CD14-positive monocyte (primary cell): ENCODE results near the gene PPTC7. TPM values are rescaled to one million over a fixed set of nuclear protein-coding genes. Genes with fewer than 3 reads are reported as not detected.

ENCODE experiments used
- DNase-seq, 3 donors: peaks; one replicate each; pipeline ENCODE4 v3.0.0-alpha.2; 2011 to 2022
- H2AFZ ChIP-seq: 2 replicates; pipeline ENCODE4 v1.6.0; 2012; ENCODE audit warnings: mild to moderate bottlenecking, low read depth, low read length, inconsistent platforms; ENCODE audit not compliant: insufficient read depth, poor library complexity, severe bottlenecking
- H3K27ac ChIP-seq, 2 donors: 1 replicate in 1 of 2; 2 replicates in 1 of 2; pipeline ENCODE4 v1.5.1; 2012 to 2013; ENCODE audit warnings: low read length in 2 of 2, control low read depth in 1 of 2, inconsistent platforms in 1 of 2, low read depth in 1 of 2, mild to moderate bottlenecking in 1 of 2
- H3K27me3 ChIP-seq, 2 donors: one replicate each; pipeline versions ENCODE4 v1.6.0 to v1.6.1; 2011 to 2013; ENCODE audit warnings: low read length in 2 of 2; ENCODE audit not compliant: control insufficient read depth in 2 of 2, insufficient read depth in 2 of 2
- H3K36me3 ChIP-seq, 2 donors: replicated peaks in 1 of 2; 1 replicate in 1 of 2; 2 replicates in 1 of 2; pipeline versions ENCODE4 v1.5.1 to v1.6.1; 2012 to 2013; ENCODE audit warnings: low read length in 2 of 2, control low read depth in 1 of 2, inconsistent platforms in 1 of 2, mild to moderate bottlenecking in 1 of 2; ENCODE audit not compliant: insufficient read depth in 2 of 2, control insufficient read depth in 1 of 2
- H3K4me1 ChIP-seq, 2 donors: 1 replicate in 1 of 2; 2 replicates in 1 of 2; pipeline versions ENCODE4 v1.5.1 to v1.6.1; 2012 to 2013; ENCODE audit warnings: low read length in 2 of 2, control low read depth in 1 of 2, inconsistent platforms in 1 of 2, mild to moderate bottlenecking in 1 of 2, moderate library complexity in 1 of 2; ENCODE audit not compliant: insufficient read depth in 2 of 2, control insufficient read depth in 1 of 2
- H3K4me2 ChIP-seq: replicated peaks from 2 replicates; pipeline ENCODE3; 2012; ENCODE audit warnings: low read length, moderate library complexity, mild to moderate bottlenecking; ENCODE audit not compliant: poor library complexity, severe bottlenecking; ENCODE audit errors: extremely low read depth
- H3K4me3 ChIP-seq, 3 experiments: fragments of 200-600 bp in 1 of 3; sonication (generic) in 1 of 3; replicated peaks in 1 of 3; 1 replicate in 2 of 3; 2 replicates in 1 of 3; pipeline ENCODE4 v1.5.1; 2011 to 2013; ENCODE audit warnings: low read length in 3 of 3, mild to moderate bottlenecking in 3 of 3, control low read depth in 2 of 3, low read depth in 2 of 3, inconsistent platforms in 1 of 3, moderate library complexity in 1 of 3
- H3K79me2 ChIP-seq: 2 replicates; pipeline ENCODE4 v1.6.0; 2012; ENCODE audit warnings: mild to moderate bottlenecking, control low read depth, inconsistent platforms, low read length, moderate library complexity; ENCODE audit not compliant: insufficient read depth
- H3K9ac ChIP-seq: 2 replicates; pipeline ENCODE4 v1.6.0; 2017; ENCODE audit warnings: low read length, mild to moderate bottlenecking; ENCODE audit not compliant: insufficient read depth, poor library complexity, severe bottlenecking
- H3K9me3 ChIP-seq, 2 donors: replicated peaks in 1 of 2; 1 replicate in 1 of 2; 2 replicates in 1 of 2; pipeline versions ENCODE4 v1.5.1 to v1.6.1; 2012 to 2013; ENCODE audit warnings: low read length in 2 of 2, control low read depth in 1 of 2; ENCODE audit not compliant: control insufficient read depth in 1 of 2, insufficient read depth in 1 of 2
- H4K20me1 ChIP-seq: 2 replicates; pipeline ENCODE4 v1.6.0; 2012; ENCODE audit warnings: mild to moderate bottlenecking, low read length, control low read depth, moderate library complexity; ENCODE audit not compliant: insufficient read depth
- H3K27ac Mint-ChIP-seq, 7 donors: one replicate each; pipeline ENCODE4 v1.8.0; 2020; ENCODE audit warnings: mild to moderate bottlenecking in 7 of 7, mixed read lengths in 7 of 7, moderate library complexity in 6 of 7, inconsistent platforms in 2 of 7
- H3K27me3 Mint-ChIP-seq, 3 donors: one replicate each; pipeline ENCODE4 v1.8.0; 2021 to 2022; ENCODE audit warnings: low read depth in 3 of 3, mild to moderate bottlenecking in 3 of 3, mixed read lengths in 3 of 3, moderate library complexity in 3 of 3, inconsistent platforms in 1 of 3
- H3K36me3 Mint-ChIP-seq, 2 donors: one replicate each; pipeline ENCODE4 v1.8.0; 2020; ENCODE audit warnings: mixed read lengths in 2 of 2, inconsistent platforms in 1 of 2, mild to moderate bottlenecking in 1 of 2
- H3K4me1 Mint-ChIP-seq: one replicate; pipeline ENCODE4 v1.8.0; 2020; ENCODE audit warnings: mild to moderate bottlenecking, mixed read lengths
- H3K4me3 Mint-ChIP-seq, 2 donors: one replicate each; pipeline ENCODE4 v1.8.0; 2020; ENCODE audit warnings: mild to moderate bottlenecking in 2 of 2, mixed read lengths in 2 of 2, moderate library complexity in 1 of 2
- H3K9me3 Mint-ChIP-seq, 7 donors: one replicate each; pipeline ENCODE4 v1.8.0; 2020 to 2022; ENCODE audit warnings: mixed read lengths in 7 of 7, mild to moderate bottlenecking in 6 of 7, moderate library complexity in 6 of 7, inconsistent platforms in 2 of 7
- CTCF ChIP-seq: fragments of 200-600 bp; IDR thresholded peaks from one replicate; pipeline ENCODE4 v1.8.0; 2022; ENCODE audit warnings: antibody characterized with exemption, mild to moderate bottlenecking
- WGBS: methylation state at CpG from one replicate; pipeline ENCODE4 v1.1.5; 2013; ENCODE audit warnings: missing lambda C conversion rate; ENCODE audit not compliant: insufficient coverage; 5-methylcytosine and 5-hydroxymethylcytosine counted together
- intact Hi-C, 2 donors: fragments of 100-400 bp; cut with micrococcal nuclease; formaldehyde crosslinking; loops; one replicate each; pipeline versions ENCODE4 v1.15.0 to v1.15.1; 2023
- polyA plus RNA-seq, 3 donors: library from polyadenylated mRNA; depleted of rRNA in 1 of 3; unstranded in 2 of 3; stranded (reverse) in 1 of 3; fragments of 300-500 nt in 2 of 3; fragments of >200 nt in 1 of 3; fragmentation: Illumina TruSeq in 2 of 3; gene quantifications; 1 replicate in 2 of 3; 2 replicates in 1 of 3; pipeline ENCODE4 v1.2.3, GENCODE V29; 2012 to 2021

Gene PPTC7
- polyA plus RNA-seq, 3 donors: 11.6 to 36.5 (median 15.1) TPM

- Mint-ChIP-seq H3K27ac (peak overlapping the region in 3 of 7 donors; percentile 37 to 72 (median 50)), H3K27me3 (no peaks in the 10 kb centered on the region), H3K9me3 (peaks cover 4 to 10% (median 8%) of the 10 kb centered on the region in 7 donors), H3K4me3 (no peak overlapping the region), H3K4me1 (peaks cover 55% of the 10 kb centered on the region), H3K36me3 (peaks cover 2 to 3% of the 10 kb centered on the region in 2 donors)
- Histone ChIP-seq H3K27me3 (no peaks in the 10 kb centered on the region), H4K20me1 (peaks cover 87% of the 10 kb centered on the region), H3K36me3 (peaks cover 0 to under 1% of the 10 kb centered on the region in 2 donors), H3K4me3 (no peak overlapping the region), H2AFZ (no peak overlapping the region), H3K4me2 (no peak overlapping the region), H3K27ac (peak overlapping the region in 1 of 2 donors; percentile 14), H3K79me2 (peaks cover 89% of the 10 kb centered on the region), H3K9ac (no peak overlapping the region), H3K9me3 (peaks cover under 1 to 3% of the 10 kb centered on the region in 2 donors), H3K4me1 (peaks cover 37 to 40% of the 10 kb centered on the region in 2 donors)
- 95% methylated on average over 6 of the region's 8 CpGs for WGBS
- intact Hi-C loops: no loop called here
- TF ChIP-seq CTCF: no peak
- no peak for DNase-seq
Measured at GRCh38 chr12:110565894-110566871, 16.9 kb downstream of the PPTC7 start.

GRCh38 chr12:110564471-110564991 is 18.6 kb downstream of the PPTC7 start:
- Histone ChIP-seq H2AFZ (no peak overlapping the region), H3K9me3 (no peaks in the 10 kb centered on the region), H3K9ac (no peak overlapping the region), H3K36me3 (no peaks in the 10 kb centered on the region), H3K4me3 (no peak overlapping the region), H3K27ac (peak overlapping the region; percentile 25 to 87), H3K79me2 (peaks cover 100% of the 10 kb centered on the region), H4K20me1 (peaks cover 99% of the 10 kb centered on the region), H3K27me3 (no peaks in the 10 kb centered on the region), H3K4me2 (no peak overlapping the region), H3K4me1 (peaks cover 45 to 53% of the 10 kb centered on the region in 2 donors)
- Mint-ChIP-seq H3K36me3 (peaks cover under 1 to 1% of the 10 kb centered on the region in 2 donors), H3K27me3 (no peaks in the 10 kb centered on the region), H3K9me3 (peaks cover 0 to 4% (median 2%) of the 10 kb centered on the region in 7 donors), H3K4me1 (peaks cover 67% of the 10 kb centered on the region), H3K4me3 (no peak overlapping the region), H3K27ac (peak overlapping the region; percentile 40 to 96 (median 93))
- no peak for TF ChIP-seq CTCF
- WGBS: no CpG with 5 or more reads among the region's 8 CpGs
- no peak for DNase-seq
- intact Hi-C loops: no loop called here
